Measurements from ENCODE around the gene ATG16L2.

DNA sequence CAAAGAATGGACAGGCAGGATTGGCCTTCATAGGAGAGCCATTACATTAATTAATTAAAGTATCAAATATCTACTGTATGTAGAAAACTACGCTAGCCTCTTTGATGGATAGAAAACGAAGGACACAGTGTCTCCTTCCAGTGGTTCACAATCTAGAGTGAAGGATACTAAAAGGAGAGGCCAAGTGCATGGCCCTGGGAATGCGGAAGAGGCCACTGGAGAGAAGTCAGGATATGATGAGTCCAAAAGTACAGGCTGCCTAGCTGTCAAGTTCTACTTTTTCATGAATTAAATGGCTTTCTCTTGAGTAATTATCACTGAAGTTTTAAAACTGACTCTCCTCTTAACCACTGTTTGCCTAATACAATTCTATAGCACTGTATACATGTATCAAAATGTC is 41.9 kb downstream of the ATG16L2 start:
- TF ChIP-seq POLR2AphosphoS5 (IDR thresholded peaks at IDR 0.05) (no peak), POLR2A (IDR thresholded peaks at IDR 0.05) (no peak), EP300 (IDR thresholded peaks at IDR 0.05) (no peak)
- TF ChIP-seq, protein P1, sequence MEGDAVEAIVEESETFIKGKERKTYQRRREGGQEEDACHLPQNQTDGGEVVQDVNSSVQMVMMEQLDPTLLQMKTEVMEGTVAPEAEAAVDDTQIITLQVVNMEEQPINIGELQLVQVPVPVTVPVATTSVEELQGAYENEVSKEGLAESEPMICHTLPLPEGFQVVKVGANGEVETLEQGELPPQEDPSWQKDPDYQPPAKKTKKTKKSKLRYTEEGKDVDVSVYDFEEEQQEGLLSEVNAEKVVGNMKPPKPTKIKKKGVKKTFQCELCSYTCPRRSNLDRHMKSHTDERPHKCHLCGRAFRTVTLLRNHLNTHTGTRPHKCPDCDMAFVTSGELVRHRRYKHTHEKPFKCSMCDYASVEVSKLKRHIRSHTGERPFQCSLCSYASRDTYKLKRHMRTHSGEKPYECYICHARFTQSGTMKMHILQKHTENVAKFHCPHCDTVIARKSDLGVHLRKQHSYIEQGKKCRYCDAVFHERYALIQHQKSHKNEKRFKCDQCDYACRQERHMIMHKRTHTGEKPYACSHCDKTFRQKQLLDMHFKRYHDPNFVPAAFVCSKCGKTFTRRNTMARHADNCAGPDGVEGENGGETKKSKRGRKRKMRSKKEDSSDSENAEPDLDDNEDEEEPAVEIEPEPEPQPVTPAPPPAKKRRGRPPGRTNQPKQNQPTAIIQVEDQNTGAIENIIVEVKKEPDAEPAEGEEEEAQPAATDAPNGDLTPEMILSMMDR (IDR thresholded peaks at IDR 0.05), result no peak
